Occipital lobe (tissue), 2 donors: Measurements from ENCODE around the gene SPATA3. TPM values are rescaled to one million over a fixed set of nuclear protein-coding genes. Genes with fewer than 3 reads are reported as not detected.

ENCODE experiments used
- DNase-seq: peaks from one replicate; lab custom pipeline; 2025; lab: John Stamatoyannopoulos, UW
- total RNA-seq: library from RNA; depleted of rRNA; stranded (reverse); fragments of >200 nt; gene quantifications from one replicate; pipeline ENCODE4 v1.2.3, GENCODE V29; 2014

Gene SPATA3
- total RNA-seq, 1 donor from 2014 or later = not detected

GRCh38 chr2:231028889-231029288 lies 33.0 kb downstream of the SPATA3 start:
- no peak for DNase-seq

- DNase-seq = no peak
These were observed 33.6 kb downstream of the SPATA3 start for GRCh38 chr2:231029563-231029962.

- DNase-seq = no peak
These were observed 34.8 kb downstream of the SPATA3 start for GRCh38 chr2:231030725-231031124.

GRCh38 chr2:231032575-231033140 lies 36.7 kb downstream of the SPATA3 start:
- no peak for DNase-seq

- no peak for DNase-seq
These were observed 37.5 kb downstream of the SPATA3 start for GRCh38 chr2:231033147-231034132.

- DNase-seq = no peak
These were observed 38.5 kb downstream of the SPATA3 start for GRCh38 chr2:231034291-231034882.

- no peak for DNase-seq
These were observed 40.2 kb downstream of the SPATA3 start for GRCh38 chr2:231036131-231036530.

- no peak for DNase-seq
These were observed 40.7 kb downstream of the SPATA3 start for GRCh38 chr2:231036578-231037106.

GRCh38 chr2:231037202-231037730 lies 41.3 kb downstream of the SPATA3 start, which contains the start of gene C2orf72:
Gene C2orf72, plus strand, starts transcription at chr2:231037523. Its CDS starts 43 bp downstream, at chr2:231037566.
- no peak for DNase-seq

GRCh38 chr2:231037731-231038482 lies 42.0 kb downstream of the SPATA3 start:
- DNase-seq = peak; percentile 27

- DNase-seq = no peak
These were observed 42.8 kb downstream of the SPATA3 start for GRCh38 chr2:231038483-231039293.

GRCh38 chr2:231039294-231039664 lies 43.4 kb downstream of the SPATA3 start:
- DNase-seq = no peak

GRCh38 chr2:231039821-231040364 lies 44.0 kb downstream of the SPATA3 start:
- no peak for DNase-seq

GRCh38 chr2:231041061-231041689 lies 45.3 kb downstream of the SPATA3 start:
- DNase-seq = no peak

GRCh38 chr2:231043796-231044195 lies 47.9 kb downstream of the SPATA3 start:
- no peak for DNase-seq

GRCh38 chr2:231046916-231047273 lies 51.0 kb downstream of the SPATA3 start:
- DNase-seq = no peak

- peak; percentile 71 for DNase-seq
These were observed 51.5 kb downstream of the SPATA3 start for GRCh38 chr2:231047274-231047922.

GRCh38 chr2:231047923-231048915 lies 52.3 kb downstream of the SPATA3 start:
- peak; percentile 54 for DNase-seq
